ENCODE results near the gene FHIT. TPM values are rescaled to one million over a fixed set of nuclear protein-coding genes. Genes with fewer than 3 reads are reported as not detected.
A peak's percentile ranks its signal among the peaks of the same experiment; 100 is the strongest.

Gene FHIT
- polyA plus RNA-seq, 3 donors: 25.7 to 31.0 (median 25.7) TPM

DNA sequence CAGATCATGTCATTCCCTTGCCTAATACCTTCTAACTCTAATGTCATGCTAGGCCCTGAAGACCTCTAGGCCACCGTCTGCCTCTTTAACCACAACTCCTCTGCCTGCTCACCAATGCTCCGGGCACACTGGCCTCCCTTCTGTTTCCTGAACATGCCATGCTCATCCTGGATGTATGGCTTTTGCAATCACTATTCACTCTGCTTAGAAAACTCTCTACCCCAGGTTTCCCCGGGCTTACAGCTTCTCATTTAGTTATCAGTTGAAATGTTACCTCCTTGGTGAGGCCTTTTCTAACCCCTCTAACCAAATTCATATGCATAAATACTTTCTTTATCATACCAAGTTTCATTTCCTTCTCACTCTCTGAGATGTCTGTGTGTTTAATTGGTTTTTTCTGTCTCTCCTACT, 1473.6 kb downstream of the FHIT start:
- no peak for DNase-seq (ENCODE audit: extremely low read depth in 1 of 11, low read depth in 9 of 11, low spot score in 4 of 11)

DNA sequence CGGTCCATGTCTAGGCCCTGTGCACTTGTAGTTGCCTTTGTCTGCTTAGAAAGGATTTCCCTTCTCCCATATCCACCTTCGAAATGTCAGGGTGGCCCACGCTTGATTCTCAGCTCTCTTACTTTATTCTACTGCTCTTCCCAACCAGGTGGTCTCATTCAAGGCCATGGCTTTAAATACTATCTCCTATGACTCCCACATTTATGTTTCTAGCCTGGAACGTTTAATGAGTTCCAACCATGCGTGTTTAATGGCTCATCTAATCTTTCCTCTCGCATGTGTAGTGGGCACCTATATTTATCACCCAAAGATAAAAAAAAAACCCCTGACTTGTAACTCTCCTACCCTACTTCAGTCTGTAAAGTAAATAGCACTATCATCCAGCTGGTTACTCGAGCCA, 1474.2 kb downstream of the FHIT start:
- DNase-seq (ENCODE audit: extremely low read depth in 1 of 11, low read depth in 9 of 11, low spot score in 4 of 11): peak in 4 of 11 donors; percentile 26 to 46 (median 34)

DNA sequence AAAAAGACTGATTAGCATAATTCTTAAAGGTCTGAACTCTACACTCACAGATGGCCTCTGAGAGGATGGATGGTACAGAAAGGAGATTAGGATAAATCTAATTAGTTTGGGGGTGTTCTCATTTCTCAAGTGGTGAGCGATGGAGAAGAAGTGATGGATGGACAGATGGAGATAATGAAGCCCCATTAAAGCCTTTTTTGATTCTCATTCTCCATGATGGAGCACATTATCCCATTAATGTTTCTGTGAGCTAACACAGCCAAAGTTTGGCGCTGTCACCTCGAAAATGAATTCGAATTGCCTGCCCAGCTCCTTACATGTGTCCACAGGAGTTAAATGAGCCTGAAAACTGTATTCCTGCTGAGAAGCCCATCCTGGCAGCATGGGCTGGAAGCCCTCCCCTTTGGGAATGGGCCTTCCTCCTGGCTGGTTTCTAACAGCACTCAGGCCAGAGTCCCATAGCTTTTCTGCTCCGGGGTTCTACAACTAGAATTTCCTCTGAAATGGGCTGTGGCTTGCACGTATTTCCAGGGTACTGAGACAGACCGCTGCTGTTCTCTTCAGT, 1475.4 kb downstream of the FHIT start:
- DNase-seq (ENCODE audit: extremely low read depth in 1 of 11, low read depth in 9 of 11, low spot score in 4 of 11): no peak

DNA sequence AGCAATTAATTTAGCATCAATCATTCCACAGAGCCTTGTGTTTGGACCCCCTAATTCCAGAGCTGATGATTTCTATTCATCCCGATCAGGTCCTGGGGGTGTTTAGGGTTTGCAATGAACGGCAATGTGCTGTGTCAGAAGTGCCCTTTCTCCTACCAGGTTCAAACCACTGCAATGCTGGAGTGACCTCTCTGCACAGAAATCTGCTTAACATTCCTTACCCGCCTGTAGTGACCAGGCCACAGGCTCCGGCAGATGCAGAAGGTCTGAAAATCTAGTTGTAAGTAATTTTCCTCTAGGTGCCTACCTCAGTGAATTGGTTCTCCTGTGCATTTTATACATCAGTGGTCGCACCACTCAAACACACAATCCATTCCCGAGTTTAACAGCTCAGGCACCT, 1476.1 kb downstream of the FHIT start:
- DNase-seq (ENCODE audit: extremely low read depth in 1 of 11, low read depth in 9 of 11, low spot score in 4 of 11): no peak

DNA sequence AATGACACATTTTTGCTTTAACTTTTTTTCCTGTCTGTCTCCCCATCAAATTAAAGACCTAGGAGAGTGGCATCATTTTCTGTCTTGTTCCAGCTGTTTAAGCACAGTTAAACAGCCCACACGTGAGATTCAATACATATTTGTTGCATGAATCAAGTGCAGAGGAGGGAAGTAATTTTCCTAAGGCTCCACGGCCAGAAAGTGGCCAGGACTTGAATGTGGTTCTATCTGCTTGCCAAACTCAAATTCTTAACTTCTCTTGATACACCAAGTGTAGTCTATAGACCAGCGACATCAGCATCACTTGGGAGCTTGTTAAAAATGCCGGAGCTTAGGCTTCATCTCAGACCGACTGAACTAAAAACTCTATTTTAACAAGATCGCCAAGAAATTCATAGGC, 1476.6 kb downstream of the FHIT start:
- no peak for DNase-seq (ENCODE audit: extremely low read depth in 1 of 11, low read depth in 9 of 11, low spot score in 4 of 11)

DNA sequence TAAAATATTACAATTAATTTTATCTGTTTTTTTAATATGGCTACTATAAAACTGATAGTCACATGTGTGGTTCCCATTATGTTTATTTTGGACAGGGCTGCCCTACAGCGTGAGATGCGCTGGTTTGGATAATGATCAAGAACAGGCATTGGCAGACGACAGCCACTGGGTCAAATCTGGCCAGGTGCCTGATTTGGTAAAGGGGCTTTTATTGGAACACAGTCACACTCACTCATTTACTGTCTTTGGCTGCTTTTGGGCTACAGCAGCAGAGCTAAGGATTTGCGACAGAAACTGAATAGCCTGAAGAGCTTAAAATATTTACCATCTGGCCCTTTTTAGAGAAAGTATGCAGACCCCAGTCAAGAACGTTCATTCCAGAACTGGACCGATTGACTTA, 1477.3 kb downstream of the FHIT start:
- no peak for DNase-seq (ENCODE audit: extremely low read depth in 1 of 11, low read depth in 9 of 11, low spot score in 4 of 11)

DNA sequence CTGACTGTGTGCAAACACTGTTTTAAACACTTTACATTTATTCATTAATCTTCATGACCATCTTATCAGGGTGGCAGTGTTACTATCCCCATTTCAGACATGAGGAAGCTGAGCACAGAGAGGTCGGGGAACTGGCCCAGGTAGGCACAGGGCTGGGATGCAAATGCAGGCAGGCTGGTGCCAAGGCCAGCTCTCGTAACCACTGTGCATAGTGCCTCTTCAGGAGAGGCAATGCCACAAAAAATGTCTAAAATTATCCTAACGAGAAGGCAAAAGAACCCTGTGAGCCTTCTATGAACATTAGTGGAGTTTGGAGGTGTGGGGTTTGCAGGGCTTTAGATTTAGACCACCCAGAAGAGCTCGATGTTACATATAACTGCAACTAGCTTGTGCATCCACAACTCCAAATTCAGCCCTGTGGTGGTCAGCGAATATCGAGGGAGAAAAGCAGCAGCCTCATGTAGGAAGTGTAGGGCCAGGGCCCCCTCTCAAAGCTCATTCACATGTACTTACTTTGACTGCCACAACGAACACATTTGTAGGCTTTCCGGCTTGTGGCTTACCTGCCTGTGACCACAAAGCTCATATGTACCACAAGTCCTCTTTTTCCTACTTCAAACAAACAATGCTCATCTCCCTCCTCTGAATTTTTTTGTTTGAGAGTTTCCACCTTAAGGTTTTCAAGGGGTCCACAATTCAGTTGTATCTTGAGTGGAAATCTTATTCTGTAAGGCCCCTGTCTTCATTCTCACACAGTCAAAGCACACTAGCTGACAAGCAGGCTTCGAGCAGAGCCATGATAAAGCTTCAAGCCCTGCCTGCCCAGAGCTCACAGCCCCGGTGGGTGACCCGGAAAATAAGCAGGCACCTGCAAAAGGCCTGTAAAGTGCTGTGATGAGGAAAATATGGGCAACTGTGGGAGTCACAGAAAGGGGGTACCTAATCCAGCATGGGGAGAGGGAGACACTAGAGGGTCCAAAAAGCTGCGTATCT, 1478.5 kb downstream of the FHIT start:
- no peak for DNase-seq (ENCODE audit: extremely low read depth in 1 of 11, low read depth in 9 of 11, low spot score in 4 of 11)

DNA sequence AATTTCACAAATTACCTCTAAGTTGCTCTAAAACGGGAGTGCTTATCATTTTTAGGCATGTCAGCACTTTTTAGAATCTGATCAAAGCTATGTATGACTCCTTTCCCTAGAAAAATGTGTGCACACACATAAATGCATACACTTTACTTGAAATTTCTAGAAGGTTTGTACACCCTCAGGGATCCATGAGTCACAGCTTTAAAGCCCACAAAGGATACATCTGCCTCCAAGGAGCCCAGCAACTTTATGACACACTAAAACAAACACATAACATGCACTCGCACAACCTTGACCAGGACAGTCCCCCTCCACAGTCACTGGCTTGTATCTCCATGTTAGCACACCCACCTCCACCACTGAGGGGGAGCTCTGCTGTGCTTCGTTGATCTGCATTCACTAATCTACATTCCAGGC, 1479.5 kb downstream of the FHIT start:
- peak in 9 of 11 donors; percentile 23 to 76 (median 55) for DNase-seq (ENCODE audit: extremely low read depth in 1 of 11, low read depth in 9 of 11, low spot score in 4 of 11)

DNA sequence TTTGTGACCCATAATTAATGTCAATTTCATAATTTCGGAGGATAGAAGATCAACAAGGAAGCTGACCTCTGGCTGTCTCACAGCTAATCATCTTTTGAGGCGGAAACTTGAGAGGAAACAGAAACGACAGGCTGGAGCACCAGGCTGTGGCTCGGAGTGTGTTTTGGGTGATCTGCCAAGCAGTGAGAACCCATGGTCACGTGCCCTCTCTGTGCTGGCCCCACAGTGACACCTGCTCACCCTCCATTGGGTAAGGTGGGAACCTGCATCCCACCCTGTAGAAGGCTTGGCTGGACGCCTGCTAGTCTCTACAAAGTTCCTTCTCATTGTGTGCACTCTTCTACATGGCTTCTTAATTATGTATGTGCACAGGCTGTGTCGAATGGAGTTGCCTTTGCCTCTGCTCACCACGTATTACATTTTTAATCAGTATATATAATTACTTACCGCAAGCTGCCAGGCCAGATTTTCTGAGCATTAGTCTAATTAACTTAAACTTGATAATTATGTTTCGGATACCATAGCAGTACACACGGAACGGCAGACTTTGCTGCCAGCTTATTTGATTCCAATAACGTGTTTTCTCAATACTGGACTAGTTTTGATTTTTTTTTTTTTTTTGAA, 1482.0 kb downstream of the FHIT start:
- no peak for DNase-seq (ENCODE audit: extremely low read depth in 1 of 11, low read depth in 9 of 11, low spot score in 4 of 11)

DNA sequence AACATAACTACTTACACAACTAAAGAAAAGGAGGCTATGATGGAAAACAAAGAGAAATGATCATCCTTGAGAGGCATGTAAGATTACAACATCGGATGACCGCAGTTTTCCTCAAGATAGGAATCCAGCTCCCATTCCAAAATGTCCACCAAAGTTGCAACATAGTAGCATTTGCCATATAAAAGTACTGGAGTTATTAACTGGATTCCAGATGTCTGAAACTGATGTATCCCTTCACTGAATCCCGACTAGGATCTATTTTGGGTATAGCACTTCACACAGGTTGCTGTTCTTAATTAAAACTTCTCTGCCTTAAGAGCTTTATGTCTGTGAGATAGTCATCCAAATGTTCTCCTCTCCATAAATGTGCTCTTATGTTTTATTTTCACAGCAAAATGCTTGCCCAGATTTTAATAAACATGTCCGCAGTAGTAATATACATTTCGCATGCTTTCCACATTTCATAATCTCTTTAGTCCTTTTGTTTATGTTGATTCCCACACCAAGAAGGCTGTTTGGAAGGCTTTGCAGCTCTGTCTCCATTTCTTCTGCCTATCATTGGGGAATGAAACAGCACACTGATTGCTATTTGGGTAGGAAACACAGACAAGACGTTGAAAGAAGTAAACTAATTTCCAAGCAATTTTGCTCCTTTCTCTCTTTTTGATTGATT, 1484.9 kb downstream of the FHIT start:
- no peak for DNase-seq (ENCODE audit: extremely low read depth in 1 of 11, low read depth in 9 of 11, low spot score in 4 of 11)

DNA sequence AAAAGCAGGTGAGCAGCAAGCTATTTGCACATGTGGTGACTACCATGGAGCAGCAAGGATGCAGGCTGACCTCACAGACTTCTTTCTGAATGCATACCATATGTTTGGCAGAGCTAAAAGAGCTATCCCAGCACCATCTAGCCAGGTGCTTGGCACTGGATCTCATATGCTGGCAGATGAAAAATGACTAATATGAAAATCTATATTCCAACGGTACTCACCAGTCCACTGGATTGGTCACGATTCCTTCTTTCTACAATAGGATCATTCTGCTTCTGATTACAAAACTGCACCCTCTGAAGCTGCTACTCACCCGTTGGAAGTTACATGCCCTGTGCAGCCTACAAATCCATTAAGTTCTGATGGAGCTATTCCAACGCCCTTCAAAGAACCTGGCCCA, 1487.1 kb downstream of the FHIT start:
- no peak for DNase-seq (ENCODE audit: extremely low read depth in 1 of 11, low read depth in 9 of 11, low spot score in 4 of 11)

DNA sequence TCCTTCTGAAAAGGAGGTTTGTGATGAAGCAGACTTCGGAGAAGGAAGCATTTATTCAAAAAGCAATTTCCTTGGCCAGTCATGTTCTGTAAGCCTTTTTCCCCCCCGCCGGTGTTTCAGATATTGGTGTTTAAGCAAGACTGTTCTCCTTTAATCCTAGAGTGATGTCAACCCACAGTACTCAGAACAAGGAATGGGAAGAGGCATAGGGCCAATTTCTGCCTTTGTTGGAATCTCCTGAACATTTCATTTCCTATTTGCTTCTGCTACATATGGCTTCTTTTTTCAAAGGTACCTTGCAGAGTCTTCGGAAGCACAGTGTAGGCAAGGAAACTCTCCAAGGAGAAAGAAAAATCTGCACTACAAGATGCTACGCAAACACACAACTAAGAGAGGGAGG, 1488.3 kb downstream of the FHIT start:
- no peak for DNase-seq (ENCODE audit: extremely low read depth in 1 of 11, low read depth in 9 of 11, low spot score in 4 of 11)

DNA sequence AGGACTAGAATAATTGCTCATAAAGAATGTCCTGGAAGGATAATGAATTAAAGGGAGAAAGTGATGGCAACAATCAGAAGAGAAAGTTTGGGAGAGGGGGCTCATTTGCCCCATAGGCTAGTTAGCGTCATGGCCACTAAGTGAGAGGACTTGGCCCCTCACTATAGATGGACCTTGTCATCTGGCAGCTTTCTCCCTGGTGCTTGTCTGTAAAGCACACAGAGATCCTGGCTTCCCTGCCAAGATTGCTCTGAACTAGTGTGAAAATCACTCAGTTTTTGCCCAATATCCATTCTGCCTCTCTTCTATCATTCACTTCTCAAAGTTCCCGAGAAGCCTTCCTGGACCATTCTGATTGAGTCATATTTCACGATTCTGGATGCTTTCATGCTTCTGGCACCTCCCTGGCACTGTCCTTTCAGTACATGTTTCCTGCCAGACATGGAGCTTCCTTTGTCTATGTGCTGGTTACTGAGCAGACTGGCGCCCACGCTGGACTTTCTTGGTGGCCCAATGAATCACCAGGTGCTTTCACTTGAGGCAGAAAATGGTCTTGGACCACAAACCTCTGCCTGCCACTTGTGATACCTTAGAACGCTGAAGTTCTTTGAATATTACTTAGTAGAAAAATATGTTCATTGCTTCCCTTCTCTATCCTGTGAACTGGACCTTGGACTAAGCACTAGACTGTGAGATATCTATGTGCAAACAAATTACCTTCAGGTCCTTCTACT, 1491.8 kb downstream of the FHIT start:
- no peak for DNase-seq (ENCODE audit: extremely low read depth in 1 of 11, low read depth in 9 of 11, low spot score in 4 of 11)

DNA sequence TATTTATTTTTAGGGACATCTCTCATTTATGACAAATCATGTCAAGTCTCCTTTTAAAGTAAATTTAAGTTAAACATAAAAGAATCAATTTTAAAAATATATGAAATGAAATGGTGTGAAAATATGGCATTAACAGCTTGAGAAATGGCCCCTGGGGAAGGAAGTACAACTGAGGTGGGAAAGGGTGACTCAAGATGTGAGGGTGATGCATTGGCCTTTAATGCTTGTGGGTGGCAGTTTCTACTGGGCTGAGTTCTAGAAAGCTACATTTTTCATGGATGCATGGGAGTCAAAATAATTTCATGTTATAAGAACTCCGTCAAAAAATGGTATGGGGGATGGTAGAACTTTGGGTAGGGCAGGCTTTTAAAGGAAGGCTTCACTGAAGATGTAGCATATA, 1492.6 kb downstream of the FHIT start:
- DNase-seq (ENCODE audit: extremely low read depth in 1 of 11, low read depth in 9 of 11, low spot score in 4 of 11): no peak

DNA sequence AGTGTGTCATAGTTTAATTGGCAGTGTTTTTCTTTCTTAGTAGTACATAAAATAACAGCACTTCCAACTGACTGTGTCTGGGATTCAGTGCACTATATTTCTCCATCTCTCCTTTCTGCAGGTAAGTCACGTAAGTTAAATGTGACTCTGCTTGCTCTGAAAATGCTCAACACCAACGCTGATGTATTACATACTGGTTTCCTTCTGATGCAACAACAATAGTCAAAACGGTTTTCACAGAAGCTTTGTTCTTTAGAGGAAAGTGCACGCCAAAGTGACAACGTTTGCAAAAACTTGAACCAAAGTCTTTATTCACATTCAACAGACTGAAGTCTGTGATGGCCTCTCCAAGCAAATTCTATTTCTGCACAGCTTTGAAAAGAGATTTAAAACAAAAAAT, 1494.3 kb downstream of the FHIT start:
- no peak for DNase-seq (ENCODE audit: extremely low read depth in 1 of 11, low read depth in 9 of 11, low spot score in 4 of 11)

DNA sequence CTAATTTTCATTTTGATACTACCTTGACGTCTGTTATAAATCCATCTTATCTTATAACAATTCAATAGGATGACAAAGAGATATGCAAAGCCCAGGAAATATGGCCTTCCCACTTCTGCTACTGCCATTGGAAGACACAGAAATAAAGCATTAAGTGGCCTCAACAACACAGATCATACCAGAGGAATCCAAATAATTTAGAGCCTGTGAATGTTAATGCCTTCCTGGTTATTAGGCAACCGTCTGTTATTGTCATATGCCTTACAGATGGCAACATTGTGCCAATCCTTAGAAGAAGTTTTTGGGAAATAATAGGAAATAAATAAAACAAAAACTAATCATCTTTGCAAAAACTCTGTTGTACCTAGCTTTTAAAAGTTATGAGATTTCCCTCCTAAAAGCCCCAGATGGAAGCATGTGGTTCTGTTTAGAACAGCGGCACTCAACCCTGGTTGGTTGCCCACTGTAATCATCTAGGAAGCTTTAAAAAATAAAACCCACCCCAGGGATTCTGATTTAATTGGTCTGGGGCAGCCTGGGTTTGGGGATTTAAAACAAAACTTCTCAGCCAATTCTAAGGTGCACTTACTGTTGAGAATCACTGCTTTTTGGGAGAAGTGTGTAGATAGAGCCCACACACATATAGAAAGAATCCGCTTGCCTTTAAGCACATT, 1496.7 kb downstream of the FHIT start:
- DNase-seq (ENCODE audit: extremely low read depth in 1 of 11, low read depth in 9 of 11, low spot score in 4 of 11): no peak

DNA sequence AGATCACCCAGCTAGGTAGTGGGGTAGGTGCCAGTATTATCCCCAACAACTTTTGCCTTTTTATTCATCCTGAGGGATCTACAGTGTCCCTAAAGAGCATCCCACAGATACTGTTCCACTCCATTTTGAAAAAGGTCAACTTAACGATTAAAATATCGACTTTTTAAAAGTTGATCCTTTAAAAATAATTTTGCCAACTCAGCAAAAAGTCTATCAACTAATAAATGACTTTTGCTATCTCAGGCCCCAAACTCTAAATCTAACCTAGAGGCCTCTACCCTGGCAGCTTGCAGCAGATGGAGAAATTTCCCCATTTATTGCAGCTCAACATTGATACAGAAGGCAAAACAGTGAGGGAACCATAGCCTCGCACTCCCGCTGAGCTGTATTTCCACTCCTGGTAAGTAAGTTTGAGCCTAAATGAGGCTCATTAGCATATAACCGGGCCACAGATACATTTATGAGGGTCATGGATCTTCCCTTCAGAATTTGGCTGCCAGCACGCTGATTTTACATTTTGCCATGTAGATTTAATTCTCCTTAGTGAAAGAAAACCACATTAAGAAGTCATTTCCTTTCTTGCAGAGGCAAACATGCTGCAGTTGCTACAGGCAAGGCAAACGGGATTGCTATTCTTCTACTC, 1497.3 kb downstream of the FHIT start:
- DNase-seq (ENCODE audit: extremely low read depth in 1 of 11, low read depth in 9 of 11, low spot score in 4 of 11): no peak

DNA sequence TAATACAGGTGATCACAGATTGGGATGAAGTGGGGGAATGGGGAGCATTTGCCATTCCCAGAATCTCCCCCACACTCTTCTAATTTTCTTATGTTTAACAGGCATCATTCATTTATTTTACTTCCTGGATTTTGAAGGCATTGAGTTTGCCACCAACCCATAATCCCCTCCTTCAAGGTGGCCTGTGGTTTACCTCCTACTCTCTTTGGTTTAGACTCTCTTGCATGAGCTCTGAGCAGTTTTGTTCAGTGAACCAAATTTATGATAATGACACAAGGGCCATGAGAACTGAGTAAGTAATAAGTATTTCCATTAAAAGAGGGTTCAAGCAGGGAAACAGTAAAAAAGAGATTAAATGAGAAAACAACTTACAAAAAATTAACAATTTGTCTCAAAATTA, 1498.3 kb downstream of the FHIT start:
- no peak for DNase-seq (ENCODE audit: extremely low read depth in 1 of 11, low read depth in 9 of 11, low spot score in 4 of 11)
